ENCODE results near the gene PRRG2.

The PRRG2 gene

DNA sequence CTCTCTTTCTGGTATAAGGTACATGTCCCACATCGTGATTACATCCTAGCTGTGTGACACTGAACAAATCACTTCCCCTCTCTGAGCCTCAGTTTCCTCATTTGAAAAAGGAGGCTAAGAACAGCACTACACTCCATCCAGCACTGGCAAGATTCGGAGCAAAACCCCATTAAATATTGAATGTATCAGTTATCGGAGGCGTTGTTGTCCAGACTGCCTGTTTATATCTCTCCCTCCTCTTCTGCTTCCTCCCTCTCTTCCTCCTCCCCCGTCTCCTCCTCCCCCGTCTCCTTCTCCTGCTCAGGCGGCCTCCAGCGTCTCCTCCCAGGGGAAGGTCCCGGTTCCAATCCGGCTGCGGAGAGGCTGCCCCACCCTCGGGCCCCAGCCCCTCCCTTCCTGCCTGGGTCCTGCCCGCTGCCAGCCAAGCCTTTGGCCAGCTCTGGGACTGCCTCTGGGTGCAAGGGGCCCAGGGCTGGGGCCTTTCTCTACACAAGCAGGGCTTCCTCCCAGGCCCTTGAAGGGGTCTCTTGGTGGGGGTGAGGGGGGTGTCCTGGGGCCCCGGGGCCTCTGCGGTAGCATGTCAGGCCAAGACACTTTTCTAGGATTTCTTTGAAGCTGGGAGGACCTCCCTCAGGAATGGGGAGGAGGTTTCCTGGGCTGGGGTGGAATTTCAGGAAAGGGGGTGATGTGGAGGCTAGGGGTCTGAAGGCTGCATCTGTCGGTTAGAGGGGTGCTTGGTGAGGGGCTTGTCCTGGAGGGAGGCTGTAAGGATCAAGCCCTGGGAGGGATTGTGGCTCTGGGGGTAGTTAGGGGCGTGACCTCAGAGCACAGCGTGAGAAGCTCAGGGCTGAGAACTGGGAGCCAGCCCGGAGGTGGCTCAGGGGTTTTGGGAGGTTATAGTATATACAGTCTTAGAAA, 57.0 kb downstream of the PRRG2 start:
- POLR2A ChIA-PET = interaction anchor here (1.5 kb wide), 1 partner anchor 39 kb away, joined by 4 read pairs; the partner anchor contains the start of gene PRMT1
- CTCF ChIA-PET = interaction anchor here (0.7 kb wide), 1 partner anchor 34 kb away, joined by 3 read pairs; no protein-coding TSS in a partner anchor
- TF ChIP-seq FOXK2 (IDR thresholded peaks at IDR 0.05) = no peak
- no peak for TF ChIP-seq ARNT (IDR thresholded peaks at IDR 0.05)
- TF ChIP-seq ZNF384 (IDR thresholded peaks at IDR 0.05) = no peak
- TF ChIP-seq, protein P1, sequence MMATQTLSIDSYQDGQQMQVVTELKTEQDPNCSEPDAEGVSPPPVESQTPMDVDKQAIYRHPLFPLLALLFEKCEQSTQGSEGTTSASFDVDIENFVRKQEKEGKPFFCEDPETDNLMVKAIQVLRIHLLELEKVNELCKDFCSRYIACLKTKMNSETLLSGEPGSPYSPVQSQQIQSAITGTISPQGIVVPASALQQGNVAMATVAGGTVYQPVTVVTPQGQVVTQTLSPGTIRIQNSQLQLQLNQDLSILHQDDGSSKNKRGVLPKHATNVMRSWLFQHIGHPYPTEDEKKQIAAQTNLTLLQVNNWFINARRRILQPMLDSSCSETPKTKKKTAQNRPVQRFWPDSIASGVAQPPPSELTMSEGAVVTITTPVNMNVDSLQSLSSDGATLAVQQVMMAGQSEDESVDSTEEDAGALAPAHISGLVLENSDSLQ (IDR thresholded peaks at IDR 0.05) = no peak
- TF ChIP-seq L3MBTL2 (conservative IDR thresholded peaks at IDR 0.05) = no peak
- TF ChIP-seq ELF4 (IDR thresholded peaks at IDR 0.05) = no peak
- TF ChIP-seq HDGF (IDR thresholded peaks at IDR 0.05; ENCODE audit: borderline replicate concordance) = no peak
- TF ChIP-seq TARDBP (IDR thresholded peaks at IDR 0.05) = no peak
- no peak for TF ChIP-seq SP1 (IDR thresholded peaks at IDR 0.05)
- DNase-seq (ENCODE audit: extremely low spot score) = no peak

- DNase-seq (ENCODE audit: extremely low spot score) = no peak
- TF ChIP-seq FOXA1 (IDR thresholded peaks at IDR 0.05) = no peak
- TF ChIP-seq BHLHE40 (IDR thresholded peaks at IDR 0.05; ENCODE audit: borderline replicate concordance) = no peak
- no peak for TF ChIP-seq FOXK2 (IDR thresholded peaks at IDR 0.05)
- no peak for TF ChIP-seq SUZ12 (IDR thresholded peaks at IDR 0.05)
- TF ChIP-seq SP1 (IDR thresholded peaks at IDR 0.05) = no peak
- no peak for TF ChIP-seq HDGF (IDR thresholded peaks at IDR 0.05; ENCODE audit: borderline replicate concordance)
- no peak for TF ChIP-seq ELF4 (IDR thresholded peaks at IDR 0.05)
- TF ChIP-seq FOXM1 (IDR thresholded peaks at IDR 0.05; ENCODE audit: borderline replicate concordance) = no peak
- TF ChIP-seq CTBP1 (IDR thresholded peaks at IDR 0.05; ENCODE audit: borderline replicate concordance) = no peak
- no peak for TF ChIP-seq ARNT (IDR thresholded peaks at IDR 0.05)
- no peak for TF ChIP-seq TARDBP (IDR thresholded peaks at IDR 0.05)
- TF ChIP-seq L3MBTL2 (conservative IDR thresholded peaks at IDR 0.05) = no peak
- no peak for TF ChIP-seq NFRKB (IDR thresholded peaks at IDR 0.05)
- TF ChIP-seq, protein P1 (IDR thresholded peaks at IDR 0.05) = no peak
- no peak for TF ChIP-seq ZNF384 (IDR thresholded peaks at IDR 0.05)
- TF ChIP-seq LEF1 (IDR thresholded peaks at IDR 0.05; ENCODE audit: borderline replicate concordance) = no peak
- ChIA-PET POLR2A (interaction anchor here (0.8 to 3.1 kb wide), 19 partner anchors 10 to 226 kb away, joined by 3 to 61 read pairs (median 5); partner anchors contain the start of genes BCL2L12, IRF3, NOSIP and PRMT1), CTCF (interaction anchor here (1.0 to 2.0 kb wide), 4 partner anchors 33 to 70 kb away, joined by 3 to 8 read pairs (median 6); partner anchors contain the start of gene PRMT1)
These were observed 58.4 kb downstream of the PRRG2 start for GRCh38 chr19:49639401-49640112.

GRCh38 chr19:49640113-49640898, 59.2 kb downstream of the PRRG2 start, which contains the start of gene RRAS:
TSS of gene RRAS (minus strand) at chr19:49640143. CDS start at chr19:49640098, 45 bp downstream.
- ChIA-PET POLR2A (interaction anchor here (0.6 to 3.1 kb wide), 29 partner anchors 9 to 504 kb away, joined by 3 to 61 read pairs (median 4); partner anchors contain the start of genes BCL2L12, IRF3, NOSIP and PRMT1), CTCF (interaction anchor here (1.0 to 2.0 kb wide), 4 partner anchors 32 to 70 kb away, joined by 3 to 8 read pairs (median 6); partner anchors contain the start of gene PRMT1)
- DNase-seq (ENCODE audit: extremely low spot score) = peak; percentile 96
- TF ChIP-seq FOXK2 (IDR thresholded peaks at IDR 0.05) (no peak), ELF4 (IDR thresholded peaks at IDR 0.05) (peak; percentile 37; the same call in 1 of the 2 replicates)

Measured in HEK293T (cell line).